Skin epidermis (tissue), 12 donors: ENCODE measurements around the gene ANTKMT.
A peak's percentile ranks its signal among the peaks of the same experiment; 100 is the strongest.
"Not testable (repeated sequence)": the region's sequence is repeated elsewhere in the genome, so short reads cannot be mapped to it uniquely, and the experiment has no call there.

Experiments used
- H3K27ac ChIP-seq, 21 experiments: fragments of 200-600 bp; sonication (generic) in 11 of 21; one replicate each; pipeline ENCODE4 v1.5.0; 2020; ENCODE audit warnings: mild to moderate bottlenecking in 3 of 21, inconsistent platforms in 2 of 21, moderate library complexity in 2 of 21
- H3K4me3 ChIP-seq, 7 experiments: fragments of 200-600 bp; sonication (generic) in 2 of 7; one replicate each; pipeline ENCODE4 v1.5.0; 2020; ENCODE audit warnings: inconsistent platforms in 2 of 7, mild to moderate bottlenecking in 2 of 7, moderate library complexity in 1 of 7

Gene ANTKMT

GRCh38 chr16:711548-712320 is 9.2 kb upstream of the ANTKMT start:
- no peak overlapping the region for H3K27ac ChIP-seq
- H3K4me3 ChIP-seq: no peak overlapping the region

GRCh38 chr16:712740-713250 is 8.2 kb upstream of the ANTKMT start:
- not testable (repeated sequence) for H3K4me3 ChIP-seq, H3K27ac ChIP-seq

GRCh38 chr16:714079-714478 is 6.9 kb upstream of the ANTKMT start:
- H3K27ac ChIP-seq: no peak overlapping the region
- H3K4me3 ChIP-seq: no peak overlapping the region

- Histone ChIP-seq H3K4me3 (peak within 1 kb of the TSS; percentile 47 to 53 (median 48)), H3K27ac (peak within 1 kb of the TSS in 2 of 21 experiments; percentile 2 to 53)
Measured at GRCh38 chr16:714558-715476, 6.1 kb upstream of the ANTKMT start, which contains the start of gene METRN. TSS of gene METRN (plus strand) at chr16:715118. CDS start at chr16:715290, 172 bp downstream.

GRCh38 chr16:715477-716199 is 5.3 kb upstream of the ANTKMT start:
- Histone ChIP-seq H3K4me3 (peak overlapping the region; percentile 47 to 53 (median 48)), H3K27ac (peak overlapping the region in 2 of 21 experiments; percentile 2 to 53)

GRCh38 chr16:716200-716568 is 4.8 kb upstream of the ANTKMT start:
- peak overlapping the region in 4 of 7 experiments; percentile 47 to 52 (median 48) for H3K4me3 ChIP-seq
- H3K27ac ChIP-seq: no peak overlapping the region

- no peak overlapping the region for H3K27ac ChIP-seq
- H3K4me3 ChIP-seq: no peak overlapping the region
Measured at GRCh38 chr16:716768-717325, 4.1 kb upstream of the ANTKMT start.

- Histone ChIP-seq H3K27ac (no peak overlapping the region), H3K4me3 (no peak overlapping the region)
Measured at GRCh38 chr16:717450-718245, 3.3 kb upstream of the ANTKMT start.

GRCh38 chr16:718389-718788 is 2.6 kb upstream of the ANTKMT start:
- H3K27ac ChIP-seq: no peak overlapping the region

GRCh38 chr16:718922-719321 is 2.0 kb upstream of the ANTKMT start:
- no peak overlapping the region for H3K27ac ChIP-seq
- no peak overlapping the region for H3K4me3 ChIP-seq

More at GRCh38 chr16:718389-718788, 2.6 kb upstream of the ANTKMT start:
- H3K4me3 ChIP-seq: no peak overlapping the region

GRCh38 chr16:719815-720446 is 1.0 kb upstream of the ANTKMT start:
- peak overlapping the region in 16 of 21 experiments; percentile 75 to 92 (median 84) for H3K27ac ChIP-seq
- peak overlapping the region; percentile 49 to 77 (median 67) for H3K4me3 ChIP-seq

GRCh38 chr16:720447-720989 is 428 bp upstream of the ANTKMT start:
- peak overlapping the region; percentile 49 to 77 (median 67) for H3K4me3 ChIP-seq
- peak overlapping the region; percentile 58 to 92 (median 82) for H3K27ac ChIP-seq

GRCh38 chr16:721765-722540 is 1.0 kb downstream of the ANTKMT start:
- H3K27ac ChIP-seq: peak overlapping the region in 16 of 21 experiments; percentile 58 to 91 (median 83)
- H3K4me3 ChIP-seq: peak overlapping the region; percentile 49 to 77 (median 67)

- H3K4me3 ChIP-seq: no peak overlapping the region
Measured at GRCh38 chr16:722835-723633, 2.1 kb downstream of the ANTKMT start.

GRCh38 chr16:723695-724094 is 2.7 kb downstream of the ANTKMT start:
- Histone ChIP-seq H3K27ac (no peak overlapping the region), H3K4me3 (no peak overlapping the region)

More at GRCh38 chr16:722835-723633, 2.1 kb downstream of the ANTKMT start:
- H3K27ac ChIP-seq: peak overlapping the region in 1 of 21 experiments; percentile 26
